ENCODE data around the gene CHCHD2.

DNA sequence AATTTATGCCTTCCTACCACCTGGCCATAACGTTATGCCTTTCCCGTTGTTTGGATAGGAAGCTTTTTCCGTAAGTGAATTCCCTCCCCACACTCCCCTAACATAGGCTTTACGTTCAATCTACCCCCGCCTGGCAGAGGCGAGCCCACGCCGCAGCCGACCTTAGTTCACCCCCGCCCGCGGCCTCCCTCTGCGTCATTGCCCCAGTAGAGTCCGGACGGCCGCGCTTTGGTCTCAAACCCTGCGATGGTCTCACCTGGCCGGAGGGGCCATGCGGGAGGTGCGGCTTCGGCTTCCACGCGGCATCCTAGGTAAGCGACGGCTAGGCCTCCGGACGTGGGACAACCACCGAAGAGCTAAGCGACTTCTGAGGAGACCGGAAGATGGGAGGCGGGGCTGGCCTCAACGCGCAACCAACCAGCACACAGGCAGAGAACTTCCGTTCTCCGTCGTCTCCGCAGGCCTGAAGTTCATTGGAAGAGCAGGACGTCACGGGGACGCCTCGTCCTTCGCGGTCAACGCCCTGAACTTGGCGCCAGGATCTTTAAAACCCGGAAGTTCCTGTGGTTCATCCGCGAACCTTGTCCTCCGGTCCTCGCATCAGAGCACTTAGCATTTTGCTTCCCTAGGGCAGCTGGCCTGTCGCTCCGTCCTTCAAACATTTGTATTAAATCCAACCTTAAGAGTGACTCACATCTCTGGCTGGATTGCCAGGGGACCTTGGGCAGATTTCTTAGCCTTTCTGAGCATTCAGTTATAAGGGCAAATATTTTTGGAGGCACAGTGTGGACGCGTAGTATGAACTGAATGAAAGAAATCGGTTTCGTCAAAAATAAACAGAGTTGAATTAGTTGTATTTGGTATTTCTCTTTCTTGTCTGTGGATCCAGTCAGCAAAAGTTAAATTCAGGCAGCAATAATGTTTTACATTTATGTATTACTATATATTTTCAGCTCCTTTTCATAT is at the start of gene CHCHD2:
- TF ChIP-seq POLR2A (IDR thresholded peaks at IDR 0.05; ENCODE audit: low read depth, low read length) = peak; percentile 84; the same call in 1 of the 2 replicates
- peak; percentile 91 for TF ChIP-seq POLR2AphosphoS5 (IDR thresholded peaks at IDR 0.05; ENCODE audit: low read depth, low read length)
- peak; percentile 93 for TF ChIP-seq TAF1 (IDR thresholded peaks at IDR 0.05; ENCODE audit: low read depth, low read length)
